IMR-90 (cell line): ENCODE data around the gene EFNA5. TPM values are rescaled to one million over a fixed set of nuclear protein-coding genes. Genes with fewer than 3 reads are reported as not detected.

Source experiments
- ATAC-seq: fragments of 200-7000 bp; cut with Tn5 transposase; 2 replicates; pipeline ENCODE4 v1.9.1; 2020; ENCODE audit warnings: low read depth, mild to moderate bottlenecking, moderate library complexity
- BruUV-seq: library from RNA; stranded (reverse); fragments of 400-500 nt; replicated peaks from 2 replicates; lab custom pipeline; 2021; lab: Mats Ljungman, UMichigan
- CTCF ChIA-PET: fragments of 300-600 bp; formaldehyde crosslinking; extraction: SDS; loops from one replicate; lab custom pipeline; 2021; ENCODE audit warnings: antibody characterized with exemption; lab: Yijun Ruan, JAX
- POLR2A ChIA-PET: fragments of 300-600 bp; sonication (Branson Sonifier 250); formaldehyde crosslinking; loops from one replicate; lab custom pipeline; 2022; ENCODE audit warnings: antibody characterized with exemption; ENCODE audit not compliant: unreplicated experiment; lab: Charles Lee
- DNase-seq: peaks from one replicate; pipeline ENCODE4 v3.0.0; 2013
- H2AFZ ChIP-seq: replicated peaks from 2 replicates; pipeline ENCODE3; 2013; ENCODE audit warnings: low read length, mild to moderate bottlenecking; ENCODE audit not compliant: poor library complexity
- H2AK5ac ChIP-seq: 2 replicates; pipeline ENCODE4 v1.6.1; 2013; ENCODE audit warnings: low read depth, low read length, inconsistent platforms
- H2AK9ac ChIP-seq: replicated peaks from 2 replicates; pipeline ENCODE3; 2013; ENCODE audit warnings: mild to moderate bottlenecking, low read depth, low read length, moderate library complexity; ENCODE audit not compliant: poor library complexity
- H2BK120ac ChIP-seq: 2 replicates; pipeline ENCODE4 v1.6.1; 2013; ENCODE audit warnings: low read depth, low read length, inconsistent platforms
- H2BK15ac ChIP-seq: 3 replicates; pipeline ENCODE4 v1.6.1; 2013; ENCODE audit warnings: low read depth, low read length, inconsistent platforms
- H2BK20ac ChIP-seq: 2 replicates; pipeline ENCODE4 v1.6.1; 2013; ENCODE audit warnings: low read depth, mild to moderate bottlenecking, inconsistent platforms, low read length, moderate library complexity
- H2BK5ac ChIP-seq: 2 replicates; pipeline ENCODE4 v1.6.1; 2013; ENCODE audit warnings: mild to moderate bottlenecking, low read depth, low read length, inconsistent platforms; ENCODE audit not compliant: poor library complexity, severe bottlenecking
- H3K14ac ChIP-seq: replicated peaks from 2 replicates; pipeline ENCODE4 v1.6.1; 2013; ENCODE audit warnings: low read depth, low read length, inconsistent platforms
- H3K18ac ChIP-seq: 2 replicates; pipeline ENCODE4 v1.6.1; 2013; ENCODE audit warnings: low read depth, low read length, control low read depth
- H3K23ac ChIP-seq: 2 replicates; pipeline ENCODE4 v1.6.1; 2013; ENCODE audit warnings: low read depth, low read length, inconsistent platforms
- H3K27ac ChIP-seq: 2 replicates; pipeline ENCODE4 v1.5.1; 2013; ENCODE audit warnings: mild to moderate bottlenecking, control low read depth, low read length; ENCODE audit not compliant: insufficient read depth
- H3K27me3 ChIP-seq: 2 replicates; pipeline ENCODE4 v1.6.1; 2013; ENCODE audit warnings: low read length; ENCODE audit not compliant: control insufficient read depth, insufficient read depth
- H3K36me3 ChIP-seq: 2 replicates; pipeline ENCODE4 v1.6.1; 2013; ENCODE audit warnings: low read length, mixed read lengths; ENCODE audit not compliant: control insufficient read depth, insufficient read depth
- H3K4ac ChIP-seq: 2 replicates; pipeline ENCODE4 v1.6.1; 2013; ENCODE audit warnings: low read depth, low read length, inconsistent platforms
- H3K4me1 ChIP-seq: 2 replicates; pipeline ENCODE4 v1.6.1; 2013; ENCODE audit warnings: low read length, mixed read lengths; ENCODE audit not compliant: control insufficient read depth, insufficient read depth
- H3K4me2 ChIP-seq: 2 replicates; pipeline ENCODE4 v1.6.1; 2013; ENCODE audit warnings: low read depth, mild to moderate bottlenecking, control low read depth, low read length, moderate library complexity
- H3K4me3 ChIP-seq: 2 replicates; pipeline ENCODE4 v1.5.1; 2013; ENCODE audit warnings: low read depth, mild to moderate bottlenecking, control low read depth, low read length, moderate library complexity; ENCODE audit not compliant: insufficient read depth
- H3K56ac ChIP-seq: 2 replicates; pipeline ENCODE4 v1.6.1; 2013; ENCODE audit warnings: low read length, inconsistent platforms; ENCODE audit not compliant: insufficient read depth; ENCODE audit errors: extremely low read depth
- H3K79me1 ChIP-seq, 2 experiments: 2 replicates each; pipeline ENCODE4 v1.6.1; 2013; ENCODE audit warnings: low read length in 2 of 2, inconsistent platforms in 1 of 2, low read depth in 1 of 2
- H3K9ac ChIP-seq: 2 replicates; pipeline ENCODE4 v1.6.1; 2013; ENCODE audit warnings: low read depth, low read length, control low read depth
- H3K9me1 ChIP-seq: 2 replicates; pipeline ENCODE4 v1.6.1; 2013; ENCODE audit warnings: low read length, inconsistent platforms; ENCODE audit not compliant: insufficient read depth
- H3K9me3 ChIP-seq: 2 replicates; pipeline ENCODE4 v1.6.1; 2013; ENCODE audit warnings: low read length; ENCODE audit not compliant: control insufficient read depth, insufficient read depth
- H4K20me1 ChIP-seq: 2 replicates; pipeline ENCODE4 v1.6.1; 2013; ENCODE audit warnings: low read length, inconsistent platforms; ENCODE audit not compliant: insufficient read depth
- H4K5ac ChIP-seq: 2 replicates; pipeline ENCODE4 v1.6.1; 2013; ENCODE audit warnings: mild to moderate bottlenecking, low read depth, low read length, control low read depth
- H4K8ac ChIP-seq, 2 experiments: 2 replicates each; pipeline ENCODE4 v1.6.1; 2013; ENCODE audit warnings: low read depth in 2 of 2, low read length in 2 of 2, control low read depth in 1 of 2, inconsistent platforms in 1 of 2
- H4K91ac ChIP-seq: 2 replicates; pipeline ENCODE4 v1.6.1; 2013; ENCODE audit warnings: low read depth, low read length, inconsistent platforms; ENCODE audit not compliant: insufficient read depth
- CEBPB ChIP-seq: IDR thresholded peaks from 2 replicates; pipeline ENCODE4 v1.6.1; 2012; ENCODE audit warnings: low read depth, low read length, improper control_type of control experiment
- CHD1 ChIP-seq: IDR thresholded peaks from 2 replicates; pipeline ENCODE4 v1.6.1; 2012; ENCODE audit warnings: low read depth, low read length, improper control_type of control experiment
- FOS ChIP-seq: fragments of 150-350 bp; IDR thresholded peaks from 2 replicates; pipeline ENCODE4 v1.6.1; 2016; ENCODE audit warnings: low read depth, low read length
- MXI1 ChIP-seq: IDR thresholded peaks from 2 replicates; pipeline ENCODE4 v1.6.1; 2012; ENCODE audit warnings: low read depth, mild to moderate bottlenecking, low read length, moderate library complexity, borderline replicate concordance
- NFE2L2 ChIP-seq: fragments of 150-350 bp; IDR thresholded peaks from 2 replicates; pipeline ENCODE4 v1.6.1; 2016; ENCODE audit warnings: low read depth, mild to moderate bottlenecking, low read length
- RAD21 ChIP-seq: IDR thresholded peaks from 2 replicates; pipeline ENCODE4 v1.6.1; 2012; ENCODE audit warnings: low read length, improper control_type of control experiment
- WGBS, 2 experiments: methylation state at CpG; one replicate each; pipeline versions ENCODE4 v1.1.5 to v1.1.7; 2013; ENCODE audit warnings: missing lambda C conversion rate in 2 of 2; ENCODE audit not compliant: insufficient read length in 1 of 2; ENCODE audit errors: extremely low coverage in 2 of 2; 5-methylcytosine and 5-hydroxymethylcytosine counted together
- dilution Hi-C: fragments of 300-500 bp; cut with HindIII; formaldehyde crosslinking; loops from one replicate; pipeline ENCODE4 v1.14.3; 2018; ENCODE audit warnings: low sequenced_read_pairs; ENCODE audit not compliant: unreplicated experiment
- in situ Hi-C: fragments of 300-500 bp; cut with MboI; formaldehyde crosslinking; loops from 3 replicates; pipeline ENCODE4 v1.14.3; 2019; ENCODE audit warnings: low sequenced_read_pairs, inconsistent platforms, mixed read lengths
- intact Hi-C: fragments of 100-400 bp; cut with micrococcal nuclease; formaldehyde crosslinking; loops from 2 replicates; pipeline ENCODE4 v1.10.0; 2022
- polyA plus RNA-seq, 3 experiments: library from polyadenylated mRNA; depleted of rRNA; stranded (reverse); fragments of >200 nt; gene quantifications; 2 replicates each; pipeline ENCODE4 v1.2.3, GENCODE V29; 2012; ENCODE audit warnings: low replicate concordance in 1 of 3
- total RNA-seq: library from RNA; depleted of rRNA; stranded (reverse); fragments of >200 nt; gene quantifications from 2 replicates; pipeline ENCODE4 v1.2.3, GENCODE V29; 2012
- TF ChIP-seq, protein P1 (sequence below): conservative IDR thresholded peaks from 2 replicates; pipeline ENCODE4 v1.5.1; 2012; ENCODE audit warnings: mild to moderate bottlenecking, low read depth, low read length, improper control_type of control experiment

EFNA5 gene
- total and polyA plus RNA-seq, 2 of the 4 experiments (the other 2 are of a cell fraction): 1.5 to 1.6 TPM

DNA sequence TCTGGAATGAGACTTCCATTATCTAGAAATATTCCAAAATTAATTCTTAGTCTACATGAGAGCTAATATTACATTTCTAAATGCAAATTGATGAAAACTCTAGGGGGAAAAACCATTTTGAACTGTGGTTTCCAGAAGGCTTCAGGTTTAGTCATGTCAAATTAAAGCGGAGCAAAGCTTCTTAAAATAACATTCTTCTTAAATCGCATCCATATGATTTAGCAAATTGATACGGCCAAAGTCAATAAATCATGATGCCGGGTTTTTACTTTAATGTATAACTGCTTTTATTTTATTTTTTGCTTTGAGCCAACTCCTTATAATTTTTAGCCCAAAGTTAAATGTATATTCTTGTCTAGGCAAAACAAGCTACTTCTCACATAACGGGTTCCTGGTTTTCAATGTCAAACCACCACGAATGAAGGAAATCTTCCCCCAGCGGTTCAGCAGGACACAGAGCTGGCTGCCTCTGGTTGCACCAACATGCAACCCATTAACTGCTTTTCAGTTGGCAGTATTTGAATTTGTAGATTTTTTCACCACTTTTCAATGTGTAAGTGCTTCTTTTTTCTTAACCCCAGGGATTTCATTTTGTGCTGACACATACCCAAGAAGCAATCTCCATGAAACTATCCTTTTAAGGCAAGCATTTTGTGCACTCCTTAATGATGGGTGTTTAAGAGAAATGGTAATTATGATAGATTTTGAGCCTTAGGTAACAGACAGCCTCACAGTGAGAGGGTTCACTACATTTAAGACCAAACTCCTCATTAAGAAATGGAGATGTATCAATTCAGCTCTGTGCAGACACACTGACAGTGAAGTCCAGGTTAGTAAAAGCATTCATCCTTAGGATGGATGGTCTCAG, 35.5 kb downstream of the EFNA5 start:
- POLR2A ChIA-PET: no interaction called here
- CTCF ChIA-PET: no interaction called here
- WGBS, 2 experiments: 100% methylated on average over 1 of the region's 7 CpGs; no CpG with 5 or more reads in 1 of the 2 experiments

More for the DNA sequence above, 35.5 kb downstream of the EFNA5 start:
- H3K4me1 ChIP-seq: no peaks in the 10 kb centered on the region
- dilution Hi-C loops: no loop called here
- H3K9me3 ChIP-seq: no peaks in the 10 kb centered on the region
- no peak overlapping the region for H3K9ac ChIP-seq
- H3K36me3 ChIP-seq: no peaks in the 10 kb centered on the region
- H3K27ac ChIP-seq: no peak overlapping the region
- no peaks in the 10 kb centered on the region; the same call in 1 of the 2 replicates for H4K20me1 ChIP-seq
- no peak overlapping the region for H3K4ac ChIP-seq
- H2AK5ac ChIP-seq: no peak overlapping the region
- H3K79me1 ChIP-seq: no peaks in the 10 kb centered on the region; a peak in 1 of 4 replicates
- no peak overlapping the region for H4K8ac ChIP-seq
- H3K56ac ChIP-seq: no peak overlapping the region
- H3K14ac ChIP-seq: no peak overlapping the region
- no peak overlapping the region for H3K4me2 ChIP-seq
- intact Hi-C loops: no loop called here
- H2AK9ac ChIP-seq: no peak overlapping the region
- no peak overlapping the region for H3K4me3 ChIP-seq
- H3K9me1 ChIP-seq: no peaks in the 10 kb centered on the region
- no peak overlapping the region for H2BK15ac ChIP-seq
- no peak overlapping the region for H3K23ac ChIP-seq
- DNase-seq (no peak), ATAC-seq (no peak)
- no peak for TF ChIP-seq NFE2L2
- no peak for TF ChIP-seq MXI1
- TF ChIP-seq, protein P1, sequence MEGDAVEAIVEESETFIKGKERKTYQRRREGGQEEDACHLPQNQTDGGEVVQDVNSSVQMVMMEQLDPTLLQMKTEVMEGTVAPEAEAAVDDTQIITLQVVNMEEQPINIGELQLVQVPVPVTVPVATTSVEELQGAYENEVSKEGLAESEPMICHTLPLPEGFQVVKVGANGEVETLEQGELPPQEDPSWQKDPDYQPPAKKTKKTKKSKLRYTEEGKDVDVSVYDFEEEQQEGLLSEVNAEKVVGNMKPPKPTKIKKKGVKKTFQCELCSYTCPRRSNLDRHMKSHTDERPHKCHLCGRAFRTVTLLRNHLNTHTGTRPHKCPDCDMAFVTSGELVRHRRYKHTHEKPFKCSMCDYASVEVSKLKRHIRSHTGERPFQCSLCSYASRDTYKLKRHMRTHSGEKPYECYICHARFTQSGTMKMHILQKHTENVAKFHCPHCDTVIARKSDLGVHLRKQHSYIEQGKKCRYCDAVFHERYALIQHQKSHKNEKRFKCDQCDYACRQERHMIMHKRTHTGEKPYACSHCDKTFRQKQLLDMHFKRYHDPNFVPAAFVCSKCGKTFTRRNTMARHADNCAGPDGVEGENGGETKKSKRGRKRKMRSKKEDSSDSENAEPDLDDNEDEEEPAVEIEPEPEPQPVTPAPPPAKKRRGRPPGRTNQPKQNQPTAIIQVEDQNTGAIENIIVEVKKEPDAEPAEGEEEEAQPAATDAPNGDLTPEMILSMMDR: no peak
- no peak for TF ChIP-seq RAD21
- no peak for TF ChIP-seq FOS
- no peak for TF ChIP-seq CEBPB
- no peak for TF ChIP-seq CHD1
- H2BK20ac ChIP-seq: no peak overlapping the region
- in situ Hi-C loops: no loop called here
- no peak overlapping the region for H4K5ac ChIP-seq
- no TSS peak for BruUV-seq
- H2BK5ac ChIP-seq: no peak overlapping the region
- H4K91ac ChIP-seq: no peak overlapping the region
- no peaks in the 10 kb centered on the region for H3K27me3 ChIP-seq
- H2AFZ ChIP-seq: no peak overlapping the region
- H2BK120ac ChIP-seq: no peak overlapping the region
- no peak overlapping the region for H3K18ac ChIP-seq
